Mesendoderm (in vitro differentiated cells): ENCODE data around the gene GTF2H3.

ENCODE experiments used
- DNase-seq: peaks from one replicate; pipeline ENCODE4 v3.0.0; 2013
- H2AK5ac ChIP-seq: 2 replicates; pipeline ENCODE4 v1.6.1; 2013; ENCODE audit warnings: low read length, inconsistent platforms
- H2BK120ac ChIP-seq: 2 replicates; pipeline ENCODE4 v1.6.1; 2013; ENCODE audit warnings: low read depth, mild to moderate bottlenecking, low read length, moderate library complexity, mixed read lengths
- H2BK15ac ChIP-seq: replicated peaks from 2 replicates; pipeline ENCODE4 v1.6.1; 2013; ENCODE audit warnings: low read depth, mild to moderate bottlenecking, moderate library complexity
- H2BK5ac ChIP-seq: 2 replicates; pipeline ENCODE4 v1.6.1; 2013; ENCODE audit warnings: low read length, inconsistent platforms
- H3K18ac ChIP-seq: 2 replicates; pipeline ENCODE4 v1.6.1; 2013; ENCODE audit warnings: mild to moderate bottlenecking, low read length, mixed read lengths
- H3K23ac ChIP-seq: one replicate; pipeline ENCODE4 v1.6.1; 2013; ENCODE audit warnings: low read length
- H3K27ac ChIP-seq: 2 replicates; pipeline ENCODE4 v1.5.1; 2013; ENCODE audit warnings: low read depth, mild to moderate bottlenecking, inconsistent platforms, low read length, moderate library complexity
- H3K27me3 ChIP-seq: 2 replicates; pipeline ENCODE4 v1.6.1; 2013; ENCODE audit warnings: low read length, control low read depth, mild to moderate bottlenecking, inconsistent platforms; ENCODE audit not compliant: insufficient read depth, poor library complexity
- H3K36me3 ChIP-seq: 2 replicates; pipeline ENCODE4 v1.6.1; 2013; ENCODE audit warnings: low read length, inconsistent platforms; ENCODE audit not compliant: control insufficient read depth, insufficient read depth
- H3K4ac ChIP-seq: one replicate; pipeline ENCODE4 v1.6.1; 2013; ENCODE audit warnings: low read depth, mild to moderate bottlenecking, low read length, moderate library complexity
- H3K4me1 ChIP-seq: 2 replicates; pipeline ENCODE4 v1.6.1; 2013; ENCODE audit warnings: low read depth, low read length, inconsistent platforms; ENCODE audit not compliant: control insufficient read depth
- H3K4me2 ChIP-seq: 2 replicates; pipeline ENCODE4 v1.6.1; 2013; ENCODE audit warnings: low read length
- H3K4me3 ChIP-seq: 2 replicates; pipeline ENCODE4 v1.5.1; 2013; ENCODE audit warnings: mild to moderate bottlenecking, low read length
- H3K56ac ChIP-seq: one replicate; pipeline ENCODE4 v1.6.1; 2013; ENCODE audit warnings: low read length
- H3K79me1 ChIP-seq: 2 replicates; pipeline ENCODE4 v1.6.1; 2013; ENCODE audit warnings: low read length, inconsistent platforms
- H3K79me2 ChIP-seq: 2 replicates; pipeline ENCODE4 v1.6.1; 2013; ENCODE audit warnings: mild to moderate bottlenecking, low read length; ENCODE audit not compliant: control insufficient read depth, insufficient read depth
- H3K9ac ChIP-seq: 2 replicates; pipeline ENCODE4 v1.6.1; 2013; ENCODE audit warnings: low read length, inconsistent platforms
- H4K5ac ChIP-seq: one replicate; pipeline ENCODE4 v1.6.1; 2013; ENCODE audit warnings: low read length
- H4K8ac ChIP-seq: one replicate; pipeline ENCODE4 v1.6.1; 2013; ENCODE audit warnings: low read depth, mild to moderate bottlenecking, control low read depth, low read length, moderate library complexity
- WGBS: extraction: QIAGEN DNeasy Blood & Tissue Kit; methylation state at CpG from one replicate; pipeline ENCODE4 v1.1.7; 2013; ENCODE audit warnings: low lambda C conversion rate, missing lambda C conversion rate; ENCODE audit not compliant: insufficient coverage; ENCODE audit errors: extremely low coverage; 5-methylcytosine and 5-hydroxymethylcytosine counted together

Gene GTF2H3

GRCh38 chr12:123690191-123690840 lies 56.7 kb downstream of the GTF2H3 start:
- H3K36me3 ChIP-seq: no peaks in the 10 kb centered on the region
- H4K5ac ChIP-seq: no peak overlapping the region
- no CpG with 5 or more reads among the region's 8 CpGs for WGBS

GRCh38 chr12:123696207-123696606 lies 62.6 kb downstream of the GTF2H3 start:
- H3K18ac ChIP-seq: no peak overlapping the region
- H4K8ac ChIP-seq: no peak overlapping the region
- no peak overlapping the region for H3K4me2 ChIP-seq
- H3K4me1 ChIP-seq: no peaks in the 10 kb centered on the region
- no peak overlapping the region for H3K4me3 ChIP-seq
- no peak overlapping the region for H3K27ac ChIP-seq
- no peak overlapping the region for H3K23ac ChIP-seq
- H3K4ac ChIP-seq: no peak overlapping the region
- no peak for DNase-seq
- H3K9ac ChIP-seq: no peak overlapping the region
- no peak overlapping the region for H2AK5ac ChIP-seq
- H4K5ac ChIP-seq: no peak overlapping the region
- no peak overlapping the region for H3K56ac ChIP-seq
- no peak overlapping the region for H2BK15ac ChIP-seq
- no peaks in the 10 kb centered on the region for H3K79me1 ChIP-seq
- WGBS: no CpG with 5 or more reads among the region's 8 CpGs
- no peaks in the 10 kb centered on the region for H3K27me3 ChIP-seq
- H2BK5ac ChIP-seq: no peak overlapping the region
- H3K79me2 ChIP-seq: no peaks in the 10 kb centered on the region
- H2BK120ac ChIP-seq: no peak overlapping the region
- peaks cover 2% of the 10 kb centered on the region for H3K36me3 ChIP-seq

More at GRCh38 chr12:123690191-123690840, 56.7 kb downstream of the GTF2H3 start:
- H2BK5ac ChIP-seq: no peak overlapping the region
- H3K9ac ChIP-seq: no peak overlapping the region
- H2BK120ac ChIP-seq: no peak overlapping the region
- H3K56ac ChIP-seq: no peak overlapping the region
- H4K8ac ChIP-seq: no peak overlapping the region
- H3K79me1 ChIP-seq: no peaks in the 10 kb centered on the region
- no peak for DNase-seq
- no peak overlapping the region for H3K4me2 ChIP-seq
- H3K23ac ChIP-seq: no peak overlapping the region
- H3K18ac ChIP-seq: no peak overlapping the region
- H3K4ac ChIP-seq: no peak overlapping the region
- no peaks in the 10 kb centered on the region for H3K79me2 ChIP-seq
- no peaks in the 10 kb centered on the region for H3K27me3 ChIP-seq
- H3K4me3 ChIP-seq: no peak overlapping the region
- H3K27ac ChIP-seq: no peak overlapping the region
- H2AK5ac ChIP-seq: no peak overlapping the region
- no peaks in the 10 kb centered on the region for H3K4me1 ChIP-seq
- no peak overlapping the region for H2BK15ac ChIP-seq

GRCh38 chr12:123696646-123697045 lies 63.0 kb downstream of the GTF2H3 start:
- Histone ChIP-seq H3K27me3 (no peaks in the 10 kb centered on the region), H3K4me1 (no peaks in the 10 kb centered on the region), H3K4me3 (no peak overlapping the region), H4K8ac (no peak overlapping the region), H4K5ac (no peak overlapping the region), H3K56ac (no peak overlapping the region), H3K27ac (no peak overlapping the region), H3K79me2 (no peaks in the 10 kb centered on the region), H3K9ac (no peak overlapping the region), H2AK5ac (no peak overlapping the region), H2BK5ac (no peak overlapping the region), H3K23ac (no peak overlapping the region), H2BK120ac (no peak overlapping the region), H3K18ac (no peak overlapping the region), H3K4me2 (no peak overlapping the region), H3K79me1 (no peaks in the 10 kb centered on the region), H3K36me3 (peaks cover 2% of the 10 kb centered on the region), H3K4ac (no peak overlapping the region), H2BK15ac (no peak overlapping the region)
- WGBS: no CpG with 5 or more reads among the region's 4 CpGs
- no peak for DNase-seq

- peak; percentile 34 for DNase-seq
- Histone ChIP-seq H3K9ac (no peak overlapping the region), H2BK15ac (no peak overlapping the region), H3K4me2 (no peak overlapping the region), H3K18ac (no peak overlapping the region), H3K4me1 (no peaks in the 10 kb centered on the region), H3K4me3 (no peak overlapping the region), H2AK5ac (no peak overlapping the region), H3K36me3 (no peaks in the 10 kb centered on the region), H3K56ac (no peak overlapping the region), H3K4ac (no peak overlapping the region), H4K8ac (no peak overlapping the region), H3K27me3 (no peaks in the 10 kb centered on the region), H3K79me1 (no peaks in the 10 kb centered on the region), H4K5ac (no peak overlapping the region), H2BK5ac (no peak overlapping the region), H3K27ac (no peak overlapping the region), H3K79me2 (no peaks in the 10 kb centered on the region), H2BK120ac (no peak overlapping the region), H3K23ac (no peak overlapping the region)
- WGBS: no CpG with 5 or more reads among the region's 3 CpGs
These were observed 72.3 kb downstream of the GTF2H3 start for GRCh38 chr12:123705935-123706334.

GRCh38 chr12:123707466-123707865 lies 73.8 kb downstream of the GTF2H3 start:
- H3K27ac ChIP-seq: no peak overlapping the region
- no peak overlapping the region for H3K18ac ChIP-seq
- H2BK120ac ChIP-seq: no peak overlapping the region
- H4K5ac ChIP-seq: no peak overlapping the region
- H3K4ac ChIP-seq: no peak overlapping the region
- no peak overlapping the region for H3K9ac ChIP-seq
- H3K27me3 ChIP-seq: no peaks in the 10 kb centered on the region
- no peak overlapping the region for H2BK15ac ChIP-seq
- DNase-seq: no peak
- H4K8ac ChIP-seq: no peak overlapping the region
- no peak overlapping the region for H2AK5ac ChIP-seq
- no peak overlapping the region for H3K4me3 ChIP-seq
- H3K4me1 ChIP-seq: no peaks in the 10 kb centered on the region
- H3K79me1 ChIP-seq: no peaks in the 10 kb centered on the region
- WGBS: no CpG with 5 or more reads among the region's 4 CpGs
- H3K36me3 ChIP-seq: no peaks in the 10 kb centered on the region
- peaks cover 1% of the 10 kb centered on the region for H3K79me2 ChIP-seq
- H2BK5ac ChIP-seq: no peak overlapping the region
- no peak overlapping the region for H3K4me2 ChIP-seq
- no peak overlapping the region for H3K56ac ChIP-seq
- H3K23ac ChIP-seq: no peak overlapping the region
